Breast epithelium (tissue), 3 donors: ENCODE data around the gene LPCAT2.

Experiments used
- POLR2A ChIP-seq: fragments of 450-650 bp; IDR thresholded peaks from one replicate; pipeline ENCODE4 v1.6.1; 2016; ENCODE audit warnings: antibody characterized with exemption, mild to moderate bottlenecking, moderate library complexity
- POLR2AphosphoS5 ChIP-seq, 3 donors: sonication (generic); formaldehyde crosslinking; IDR thresholded peaks; one replicate each; pipeline ENCODE4 v1.6.1; 2017; ENCODE audit warnings: antibody characterized with exemption in 3 of 3
- TF ChIP-seq, protein P1 (sequence below), 3 donors: fragments of 450-650 bp; IDR thresholded peaks; one replicate each; pipeline ENCODE4 v1.5.1; 2016 to 2017; ENCODE audit warnings: antibody characterized with exemption in 3 of 3, mild to moderate bottlenecking in 3 of 3, moderate library complexity in 3 of 3

DNA sequence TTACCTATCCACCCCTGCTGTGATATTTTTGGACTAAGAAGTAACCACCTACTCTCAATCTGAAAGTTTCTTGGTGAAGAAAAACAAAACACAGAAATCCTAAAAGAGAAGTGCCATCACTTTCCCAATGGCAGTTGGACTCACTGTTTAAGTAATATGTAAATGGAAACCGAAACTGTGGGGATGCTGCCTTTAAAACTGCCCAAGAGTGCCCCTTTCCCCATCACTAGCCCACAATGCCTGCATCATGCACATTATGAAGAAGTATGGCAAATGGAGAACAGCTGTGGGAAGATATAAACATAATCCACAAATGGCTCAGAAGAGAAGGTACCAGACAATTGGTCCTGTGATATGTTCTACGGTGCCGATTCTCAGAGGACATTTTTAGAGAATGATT, 113.4 kb downstream of the LPCAT2 start:
- TF ChIP-seq, protein P1, sequence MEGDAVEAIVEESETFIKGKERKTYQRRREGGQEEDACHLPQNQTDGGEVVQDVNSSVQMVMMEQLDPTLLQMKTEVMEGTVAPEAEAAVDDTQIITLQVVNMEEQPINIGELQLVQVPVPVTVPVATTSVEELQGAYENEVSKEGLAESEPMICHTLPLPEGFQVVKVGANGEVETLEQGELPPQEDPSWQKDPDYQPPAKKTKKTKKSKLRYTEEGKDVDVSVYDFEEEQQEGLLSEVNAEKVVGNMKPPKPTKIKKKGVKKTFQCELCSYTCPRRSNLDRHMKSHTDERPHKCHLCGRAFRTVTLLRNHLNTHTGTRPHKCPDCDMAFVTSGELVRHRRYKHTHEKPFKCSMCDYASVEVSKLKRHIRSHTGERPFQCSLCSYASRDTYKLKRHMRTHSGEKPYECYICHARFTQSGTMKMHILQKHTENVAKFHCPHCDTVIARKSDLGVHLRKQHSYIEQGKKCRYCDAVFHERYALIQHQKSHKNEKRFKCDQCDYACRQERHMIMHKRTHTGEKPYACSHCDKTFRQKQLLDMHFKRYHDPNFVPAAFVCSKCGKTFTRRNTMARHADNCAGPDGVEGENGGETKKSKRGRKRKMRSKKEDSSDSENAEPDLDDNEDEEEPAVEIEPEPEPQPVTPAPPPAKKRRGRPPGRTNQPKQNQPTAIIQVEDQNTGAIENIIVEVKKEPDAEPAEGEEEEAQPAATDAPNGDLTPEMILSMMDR (IDR thresholded peaks at IDR 0.05): no peak
- TF ChIP-seq POLR2A: no peak
- TF ChIP-seq POLR2AphosphoS5 (IDR thresholded peaks at IDR 0.05): no peak
